Measurements from ENCODE around the gene SLC22A31. TPM values are rescaled to one million over a fixed set of nuclear protein-coding genes. Genes with fewer than 3 reads are reported as not detected.
"Not testable (repeated sequence)": the region's sequence is repeated elsewhere in the genome, so short reads cannot be mapped to it uniquely, and the experiment has no call there.

SLC22A31 gene
- total and polyA plus RNA-seq, 2 experiments from 2014 or later, result not detected

DNA sequence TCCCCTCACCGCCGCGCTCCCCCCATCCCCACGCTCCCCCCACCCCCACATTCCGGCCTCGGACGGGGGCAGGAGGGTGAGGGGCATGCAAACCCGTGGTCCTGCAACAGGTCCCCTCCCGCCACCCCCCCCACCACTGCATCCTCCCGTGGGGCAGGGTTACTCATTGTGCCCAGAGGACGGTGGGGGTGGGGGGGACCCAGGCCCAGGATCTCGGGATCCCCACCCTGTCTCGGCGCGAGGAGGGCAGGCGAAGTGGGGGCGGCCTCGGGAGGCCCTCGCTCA lies 8.5 kb downstream of the SLC22A31 start:
- peak overlapping the region; percentile 61 for H3K4me3 ChIP-seq
- WGBS, 2 experiments (ENCODE audit: low coverage in 1 of 2, low lambda C conversion rate in 2 of 2, missing lambda C conversion rate in 2 of 2), result 6 to 8% methylated on average over 6 to 19 of the region's 19 CpGs
- no peaks in the 10 kb centered on the region for H3K4me1 ChIP-seq (ENCODE audit: insufficient read depth)
- in situ Hi-C loops (cut with MboI), result no loop called here
- H3K4me2 ChIP-seq (ENCODE audit: unreplicated experiment), result peak overlapping the region; percentile 46
- no peak overlapping the region for H3K27ac ChIP-seq
- no peaks in the 10 kb centered on the region for H3K79me2 ChIP-seq (ENCODE audit: insufficient read depth)
- H2AFZ ChIP-seq, result peak overlapping the region; percentile 55; the same call in 1 of the 2 replicates
- H4K20me1 ChIP-seq (ENCODE audit: insufficient read depth), result no peaks in the 10 kb centered on the region
- H3K9me2 ChIP-seq (ENCODE audit: insufficient read depth), result no peaks in the 10 kb centered on the region
- H3K9ac ChIP-seq, result peak overlapping the region; percentile 66
- DNase-seq, result no peak
- H3K36me3 ChIP-seq (ENCODE audit: low read depth), result no peaks in the 10 kb centered on the region
- H3K9me3 ChIP-seq (ENCODE audit: low read depth), result no peaks in the 10 kb centered on the region
- no peaks in the 10 kb centered on the region for H3K27me3 ChIP-seq (replicated peaks; ENCODE audit: insufficient read depth)
- H3F3A ChIP-seq (ENCODE audit: insufficient read depth), result peaks cover 1% of the 10 kb centered on the region; the same call in 1 of the 2 replicates
- TF ChIP-seq EZH2phosphoT487 (IDR thresholded peaks at IDR 0.05; ENCODE audit: insufficient read depth, low read depth), result no peak
- no peak for TF ChIP-seq EZH2 (IDR thresholded peaks at IDR 0.05; ENCODE audit: insufficient read depth, poor library complexity, severe bottlenecking)

GRCh38 chr16:89191033-89191900 lies 9.1 kb downstream of the SLC22A31 start:
- Histone ChIP-seq H3K4me3 (no peak overlapping the region), H4K20me1 (ENCODE audit: insufficient read depth) (no peaks in the 10 kb centered on the region), H3K9me3 (ENCODE audit: low read depth) (no peaks in the 10 kb centered on the region), H3K36me3 (ENCODE audit: low read depth) (no peaks in the 10 kb centered on the region), H3K9me2 (ENCODE audit: insufficient read depth) (no peaks in the 10 kb centered on the region), H3K27me3 (replicated peaks; ENCODE audit: insufficient read depth) (no peaks in the 10 kb centered on the region), H3K4me2 (ENCODE audit: unreplicated experiment) (no peak overlapping the region), H3K27ac (no peak overlapping the region), H2AFZ (no peak overlapping the region), H3K4me1 (ENCODE audit: insufficient read depth) (no peaks in the 10 kb centered on the region), H3K79me2 (ENCODE audit: insufficient read depth) (no peaks in the 10 kb centered on the region), H3K9ac (no peak overlapping the region), H3F3A (ENCODE audit: insufficient read depth) (peaks cover 7% of the 10 kb centered on the region; the same call in 1 of the 2 replicates)
- no peak for DNase-seq
- 70 to 83% methylated on average over 21 to 44 of the region's 44 CpGs for WGBS, 2 experiments (ENCODE audit: low coverage in 1 of 2, low lambda C conversion rate in 2 of 2, missing lambda C conversion rate in 2 of 2)
- in situ Hi-C loops (cut with MboI), result no loop called here
- no peak for TF ChIP-seq EZH2phosphoT487 (IDR thresholded peaks at IDR 0.05; ENCODE audit: insufficient read depth, low read depth)
- TF ChIP-seq EZH2 (IDR thresholded peaks at IDR 0.05; ENCODE audit: insufficient read depth, poor library complexity, severe bottlenecking), result no peak

DNA sequence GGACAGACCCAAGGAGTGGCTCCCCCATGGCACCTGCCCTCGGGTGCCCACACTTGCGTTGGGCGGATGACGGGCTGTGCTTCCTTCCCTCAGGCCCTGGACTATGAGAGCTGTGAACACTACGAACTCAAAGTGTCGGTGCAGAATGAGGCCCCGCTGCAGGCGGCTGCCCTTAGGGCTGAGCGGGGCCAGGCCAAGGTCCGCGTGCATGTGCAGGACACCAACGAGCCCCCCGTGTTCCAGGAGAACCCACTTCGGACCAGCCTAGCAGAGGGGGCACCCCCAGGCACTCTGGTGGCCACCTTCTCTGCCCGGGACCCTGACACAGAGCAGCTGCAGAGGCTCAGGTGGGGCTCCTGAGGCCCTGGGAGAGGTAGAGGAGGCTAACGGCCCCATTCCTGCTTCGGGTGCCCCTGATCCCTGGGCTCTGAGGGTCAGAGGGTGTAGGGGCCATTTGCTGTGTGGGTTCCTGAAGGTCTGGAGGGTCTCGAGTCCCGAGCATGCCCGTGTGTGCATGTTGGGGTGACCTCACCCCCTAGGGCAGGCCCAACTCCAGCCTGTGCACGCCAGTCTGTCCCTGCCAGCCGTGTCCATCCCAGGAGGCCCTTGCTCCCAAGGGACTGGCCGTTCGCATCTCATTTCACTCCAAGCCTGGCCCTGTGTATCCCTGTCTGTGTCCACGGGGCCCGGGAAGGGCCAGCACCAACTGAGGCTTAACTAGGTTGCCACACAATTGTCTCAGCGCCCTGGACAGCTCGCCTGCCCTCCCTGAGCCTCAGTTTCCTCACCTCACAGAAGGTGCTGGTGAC lies 10.0 kb downstream of the SLC22A31 start:
- no peak overlapping the region for H3K4me3 ChIP-seq
- no peaks in the 10 kb centered on the region for H3K9me3 ChIP-seq (ENCODE audit: low read depth)
- no peak for DNase-seq
- H3F3A ChIP-seq (ENCODE audit: insufficient read depth), result peaks cover 13% of the 10 kb centered on the region; the same call in 1 of the 2 replicates
- H2AFZ ChIP-seq, result no peak overlapping the region
- WGBS, 2 experiments (ENCODE audit: low coverage in 1 of 2, low lambda C conversion rate in 2 of 2, missing lambda C conversion rate in 2 of 2), result 59 to 69% methylated on average over 26 to 28 of the region's 28 CpGs
- H3K27ac ChIP-seq, result no peak overlapping the region
- no peaks in the 10 kb centered on the region for H3K27me3 ChIP-seq (replicated peaks; ENCODE audit: insufficient read depth)
- no peak for TF ChIP-seq EZH2phosphoT487 (IDR thresholded peaks at IDR 0.05; ENCODE audit: insufficient read depth, low read depth)
- H3K36me3 ChIP-seq (ENCODE audit: low read depth), result no peaks in the 10 kb centered on the region
- no peaks in the 10 kb centered on the region for H3K4me1 ChIP-seq (ENCODE audit: insufficient read depth)
- no peaks in the 10 kb centered on the region for H3K79me2 ChIP-seq (ENCODE audit: insufficient read depth)
- no peak overlapping the region for H3K4me2 ChIP-seq (ENCODE audit: unreplicated experiment)
- H3K9ac ChIP-seq, result no peak overlapping the region
- H4K20me1 ChIP-seq (ENCODE audit: insufficient read depth), result no peaks in the 10 kb centered on the region
- in situ Hi-C loops (cut with MboI), result no loop called here
- H3K9me2 ChIP-seq (ENCODE audit: insufficient read depth), result no peaks in the 10 kb centered on the region

GRCh38 chr16:89189358-89190025 lies 10.8 kb downstream of the SLC22A31 start:
- TF ChIP-seq EZH2 (IDR thresholded peaks at IDR 0.05; ENCODE audit: insufficient read depth, poor library complexity, severe bottlenecking), result no peak
- no peak for TF ChIP-seq EZH2phosphoT487 (IDR thresholded peaks at IDR 0.05; ENCODE audit: insufficient read depth, low read depth)
- Histone ChIP-seq H3K27ac (no peak overlapping the region), H3K9ac (no peak overlapping the region), H3K4me2 (ENCODE audit: unreplicated experiment) (no peak overlapping the region), H3K79me2 (ENCODE audit: insufficient read depth) (no peaks in the 10 kb centered on the region), H3F3A (ENCODE audit: insufficient read depth) (peaks cover 13% of the 10 kb centered on the region; the same call in 1 of the 2 replicates), H3K36me3 (ENCODE audit: low read depth) (no peaks in the 10 kb centered on the region), H4K20me1 (ENCODE audit: insufficient read depth) (no peaks in the 10 kb centered on the region), H3K4me3 (no peak overlapping the region), H3K9me3 (ENCODE audit: low read depth) (no peaks in the 10 kb centered on the region), H3K9me2 (ENCODE audit: insufficient read depth) (no peaks in the 10 kb centered on the region), H2AFZ (no peak overlapping the region), H3K4me1 (ENCODE audit: insufficient read depth) (no peaks in the 10 kb centered on the region), H3K27me3 (replicated peaks; ENCODE audit: insufficient read depth) (no peaks in the 10 kb centered on the region)
- DNase-seq, result no peak
- 49 to 56% methylated on average over 14 of the region's 14 CpGs for WGBS, 2 experiments (ENCODE audit: low coverage in 1 of 2, low lambda C conversion rate in 2 of 2, missing lambda C conversion rate in 2 of 2)
- in situ Hi-C loops (cut with MboI), result no loop called here

DNA sequence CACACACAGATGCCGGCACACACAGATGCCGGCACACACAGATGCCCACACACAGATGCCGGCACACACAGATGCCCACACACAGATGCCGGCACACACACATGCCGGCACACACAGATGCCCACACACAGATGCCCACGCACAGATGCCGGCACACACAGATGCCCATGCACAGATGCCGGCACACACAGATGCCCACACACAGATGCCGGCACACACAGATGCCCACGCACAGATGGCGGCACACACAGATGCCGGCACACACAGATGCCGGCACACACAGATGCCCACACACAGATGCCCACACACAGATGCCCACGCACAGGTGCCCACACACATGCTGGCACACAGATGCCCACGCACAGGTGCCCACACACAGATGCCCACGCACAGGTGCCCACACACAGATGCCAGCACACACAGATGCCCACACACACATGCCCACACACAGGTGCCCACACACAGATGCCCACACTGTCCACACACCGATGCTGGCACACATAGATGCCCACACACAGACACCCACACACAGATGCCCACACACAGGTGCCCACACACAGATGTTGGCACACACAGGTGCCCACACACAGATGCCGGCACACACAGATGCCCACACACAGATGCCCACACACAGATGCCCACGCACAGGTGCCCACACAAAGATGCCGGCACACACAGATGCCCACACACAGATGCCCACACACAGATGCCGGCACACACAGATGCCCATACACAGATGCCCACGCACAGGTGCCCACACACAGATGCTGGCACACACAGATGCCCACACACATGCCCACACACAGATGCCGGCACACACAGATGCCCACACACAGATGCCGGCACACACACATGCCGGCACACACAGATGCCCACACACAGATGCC lies 11.6 kb downstream of the SLC22A31 start:
- H3K27ac ChIP-seq; H3K4me1 ChIP-seq (ENCODE audit: insufficient read depth); H3K4me2 ChIP-seq (ENCODE audit: unreplicated experiment); H3K9me3 ChIP-seq (ENCODE audit: low read depth); DNase-seq; H4K20me1 ChIP-seq (ENCODE audit: insufficient read depth); in situ Hi-C loops (cut with MboI); H3K9me2 ChIP-seq (ENCODE audit: insufficient read depth); H3K4me3 ChIP-seq; H3K27me3 ChIP-seq (replicated peaks; ENCODE audit: insufficient read depth); H3K9ac ChIP-seq; H3K79me2 ChIP-seq (ENCODE audit: insufficient read depth); H2AFZ ChIP-seq; H3K36me3 ChIP-seq (ENCODE audit: low read depth): not testable (repeated sequence)
- peaks cover 13% of the 10 kb centered on the region; the same call in 1 of the 2 replicates for H3F3A ChIP-seq (ENCODE audit: insufficient read depth)
- 91 to 95% methylated on average over 18 to 25 of the region's 25 CpGs for WGBS, 2 experiments (ENCODE audit: low coverage in 1 of 2, low lambda C conversion rate in 2 of 2, missing lambda C conversion rate in 2 of 2)

Data from GM23248 (cell line).